HepG2 (cell line): ENCODE data around the gene P2RX6. TPM values are rescaled to one million over a fixed set of nuclear protein-coding genes. Genes with fewer than 3 reads are reported as not detected.

ENCODE experiments used
- MATR3 ChIP-seq: sonication (generic); formaldehyde crosslinking; IDR thresholded peaks from 2 replicates; pipeline ENCODE4 v1.4.0; 2020; ENCODE audit warnings: missing genetic modification reagents
- RXRA ChIP-seq: sonication (generic); formaldehyde crosslinking; IDR thresholded peaks from 2 replicates; pipeline ENCODE4 v1.5.1; 2020; ENCODE audit warnings: missing genetic modification reagents
- RXRB ChIP-seq: IDR thresholded peaks from 2 replicates; pipeline ENCODE4 v1.6.1; 2016; ENCODE audit warnings: borderline replicate concordance, missing genetic modification reagents, missing compliant biosample characterization
- SPEN ChIP-seq: sonication (generic); formaldehyde crosslinking; IDR thresholded peaks from 2 replicates; pipeline ENCODE4 v1.5.1; 2020; ENCODE audit warnings: low read depth, mild to moderate bottlenecking, missing genetic modification reagents
- TEAD2 ChIP-seq: sonication (generic); formaldehyde crosslinking; IDR thresholded peaks from 2 replicates; pipeline ENCODE4 v1.9.0; 2021; ENCODE audit warnings: missing genetic modification reagents
- TRIM24 ChIP-seq: sonication (generic); formaldehyde crosslinking; IDR thresholded peaks from 2 replicates; pipeline ENCODE4 v1.8.0; 2022; ENCODE audit warnings: mild to moderate bottlenecking, missing genetic modification reagents
- ZFP37 ChIP-seq: sonication (generic); formaldehyde crosslinking; IDR thresholded peaks from 2 replicates; pipeline ENCODE4 v1.4.0; 2020; ENCODE audit warnings: missing genetic modification reagents, borderline replicate concordance
- ZNF230 ChIP-seq: sonication (generic); formaldehyde crosslinking; IDR thresholded peaks from 2 replicates; pipeline ENCODE4 v1.4.0; 2020; ENCODE audit warnings: mild to moderate bottlenecking, missing genetic modification reagents
- ZNF281 ChIP-seq: sonication (generic); formaldehyde crosslinking; IDR thresholded peaks from 2 replicates; pipeline ENCODE4 v1.4.0; 2020; ENCODE audit warnings: missing genetic modification reagents, borderline replicate concordance
- ZNF343 ChIP-seq: sonication (generic); formaldehyde crosslinking; IDR thresholded peaks from 2 replicates; pipeline ENCODE4 v1.4.0; 2020; ENCODE audit warnings: mild to moderate bottlenecking, missing genetic modification reagents
- ZNF382 ChIP-seq: sonication (generic); formaldehyde crosslinking; IDR thresholded peaks from 2 replicates; pipeline ENCODE4 v1.5.0; 2020; ENCODE audit warnings: missing genetic modification reagents, mild to moderate bottlenecking, borderline replicate concordance
- ZNF558 ChIP-seq: sonication (generic); formaldehyde crosslinking; IDR thresholded peaks from 2 replicates; pipeline ENCODE4 v1.9.0; 2022; ENCODE audit warnings: mild to moderate bottlenecking, missing genetic modification reagents, borderline replicate concordance
- ZNF589 ChIP-seq: sonication (generic); formaldehyde crosslinking; conservative IDR thresholded peaks from 2 replicates; pipeline ENCODE4 v1.8.0; 2022; ENCODE audit warnings: mild to moderate bottlenecking, moderate library complexity, missing genetic modification reagents
- ZNF7 ChIP-seq: IDR thresholded peaks from 2 replicates; pipeline ENCODE4 v1.6.1; 2016; ENCODE audit warnings: missing biosample characterization, missing genetic modification reagents
- ZNF747 ChIP-seq: sonication (generic); formaldehyde crosslinking; IDR thresholded peaks from 2 replicates; pipeline ENCODE4 v1.8.1; 2023; ENCODE audit warnings: missing genetic modification reagents, mild to moderate bottlenecking, borderline replicate concordance
- ZNF883 ChIP-seq: sonication (generic); formaldehyde crosslinking; IDR thresholded peaks from 2 replicates; pipeline ENCODE4 v1.5.1; 2020; ENCODE audit warnings: mild to moderate bottlenecking, missing genetic modification reagents; ENCODE audit errors: not compliant biosample characterization
- polyA plus RNA-seq, 8 experiments: library from polyadenylated mRNA; depleted of rRNA in 3 of 8; stranded (reverse) in 7 of 8; unstranded in 1 of 8; fragments of >200 nt; fragmentation: Illumina TruSeq in 4 of 8; extraction: Trizol in 4 of 8; gene quantifications; 2 replicates each; pipeline versions ENCODE4 v1.2.1 to v1.2.3, GENCODE V29; 2011 to 2016; ENCODE audit warnings: low read depth in 4 of 8, missing spikeins in 1 of 8, mixed read lengths in 1 of 8; ENCODE audit not compliant: insufficient read depth in 1 of 8
- total RNA-seq, 5 experiments: library from RNA; depleted of rRNA; stranded (reverse); fragments of >200 nt; fragmentation: Illumina TruSeq; extraction: Trizol; gene quantifications; 2 replicates each; pipeline ENCODE4 v1.2.3, GENCODE V29; 2016; ENCODE audit warnings: low read depth in 1 of 5
- TF ChIP-seq, protein P1 (sequence below), 2 experiments: sonication (generic) in 1 of 2; formaldehyde crosslinking in 1 of 2; IDR thresholded peaks; 2 replicates each; pipeline versions ENCODE4 v1.4.0 to v1.6.1; 2018 to 2020; ENCODE audit warnings: missing genetic modification reagents in 2 of 2, borderline replicate concordance in 1 of 2, low read depth in 1 of 2, mild to moderate bottlenecking in 1 of 2, missing biosample characterization in 1 of 2
- TF ChIP-seq, protein P2 (sequence below): sonication (generic); formaldehyde crosslinking; IDR thresholded peaks from 2 replicates; pipeline ENCODE4 v1.4.0; 2020; ENCODE audit warnings: mild to moderate bottlenecking, missing genetic modification reagents
- TF ChIP-seq, protein P3 (sequence below): IDR thresholded peaks from 2 replicates; pipeline ENCODE4 v1.6.1; 2016; ENCODE audit warnings: mild to moderate bottlenecking
- TF ChIP-seq, protein P4 (sequence below): sonication (generic); formaldehyde crosslinking; IDR thresholded peaks from 2 replicates; pipeline ENCODE4 v1.5.1; 2020; ENCODE audit warnings: missing genetic modification reagents, mild to moderate bottlenecking, borderline replicate concordance

The P2RX6 gene
- total and polyA plus RNA-seq, 2 of the 13 experiments (the other 11 are each of a cell fraction or from before 2014, with no cell fraction given) = 0.04 to 0.12 TPM

DNA sequence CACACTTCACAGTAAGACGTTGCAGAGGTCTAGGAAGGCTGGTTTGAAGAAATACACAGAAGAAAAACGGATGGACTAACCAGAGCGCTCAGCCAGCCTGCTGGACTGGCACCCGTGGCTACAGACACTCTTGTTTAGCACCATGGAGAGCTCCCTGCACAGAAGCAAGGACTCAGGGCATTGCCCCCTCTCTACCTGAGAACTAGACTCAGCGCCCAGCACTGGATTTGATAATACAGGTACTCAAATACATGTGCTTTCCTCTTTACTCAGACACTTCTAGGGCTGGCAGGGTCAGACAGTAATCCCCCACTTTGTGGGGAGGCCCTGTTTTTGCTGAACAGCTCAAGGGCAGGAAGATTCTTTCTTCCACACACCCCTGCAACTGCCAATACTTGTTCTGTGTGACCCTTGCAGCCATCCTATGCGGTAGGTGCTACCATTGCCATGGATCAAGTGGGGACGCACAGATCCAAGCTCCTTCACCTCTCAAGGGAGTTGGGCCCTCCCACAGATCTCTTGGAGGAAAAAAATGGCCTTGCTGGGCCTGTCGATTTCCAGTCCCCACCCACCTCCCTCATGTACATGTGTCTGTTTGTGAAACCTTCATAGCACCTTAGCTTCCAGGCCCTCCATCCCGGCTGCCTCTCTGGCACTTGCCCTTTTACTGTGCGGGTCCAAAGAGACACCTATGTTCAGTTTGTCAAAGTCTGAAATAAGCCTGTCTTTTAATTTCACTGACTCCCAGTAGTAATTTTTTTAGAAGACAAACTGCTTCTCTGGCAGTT is 5.1 kb upstream of the P2RX6 start (continued):
- TF ChIP-seq ZNF747 (CRISPR knock-in tag) = no peak
- no peak for TF ChIP-seq ZNF382 (CRISPR knock-in tag)
- TF ChIP-seq, protein P1, sequence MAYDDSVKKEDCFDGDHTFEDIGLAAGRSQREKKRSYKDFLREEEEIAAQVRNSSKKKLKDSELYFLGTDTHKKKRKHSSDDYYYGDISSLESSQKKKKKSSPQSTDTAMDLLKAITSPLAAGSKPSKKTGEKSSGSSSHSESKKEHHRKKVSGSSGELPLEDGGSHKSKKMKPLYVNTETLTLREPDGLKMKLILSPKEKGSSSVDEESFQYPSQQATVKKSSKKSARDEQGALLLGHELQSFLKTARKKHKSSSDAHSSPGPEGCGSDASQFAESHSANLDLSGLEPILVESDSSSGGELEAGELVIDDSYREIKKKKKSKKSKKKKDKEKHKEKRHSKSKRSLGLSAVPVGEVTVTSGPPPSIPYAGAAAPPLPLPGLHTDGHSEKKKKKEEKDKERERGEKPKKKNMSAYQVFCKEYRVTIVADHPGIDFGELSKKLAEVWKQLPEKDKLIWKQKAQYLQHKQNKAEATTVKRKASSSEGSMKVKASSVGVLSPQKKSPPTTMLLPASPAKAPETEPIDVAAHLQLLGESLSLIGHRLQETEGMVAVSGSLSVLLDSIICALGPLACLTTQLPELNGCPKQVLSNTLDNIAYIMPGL (CRISPR knock-in tag; IDR thresholded peaks at IDR 0.05; ENCODE audit: borderline replicate concordance in 1 of 2, low read depth in 1 of 2) = peak in 1 of 2 experiments; percentile 70; a peak in 1 of 4 replicates
- TF ChIP-seq TEAD2 (CRISPR knock-in tag) = no peak
- TF ChIP-seq, protein P2, sequence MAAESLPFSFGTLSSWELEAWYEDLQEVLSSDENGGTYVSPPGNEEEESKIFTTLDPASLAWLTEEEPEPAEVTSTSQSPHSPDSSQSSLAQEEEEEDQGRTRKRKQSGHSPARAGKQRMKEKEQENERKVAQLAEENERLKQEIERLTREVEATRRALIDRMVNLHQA (CRISPR knock-in tag) = no peak
- 0 out of 2 replicates have a peak, but pooled peaks have one; percentile 49 for TF ChIP-seq ZNF7 (CRISPR knock-in tag)
- peak; percentile 58; the same call in 1 of the 2 replicates for TF ChIP-seq ZNF589 (CRISPR knock-in tag)
- TF ChIP-seq RXRA = peak; percentile 50; the same call in 1 of the 2 replicates
- TF ChIP-seq, protein P3, sequence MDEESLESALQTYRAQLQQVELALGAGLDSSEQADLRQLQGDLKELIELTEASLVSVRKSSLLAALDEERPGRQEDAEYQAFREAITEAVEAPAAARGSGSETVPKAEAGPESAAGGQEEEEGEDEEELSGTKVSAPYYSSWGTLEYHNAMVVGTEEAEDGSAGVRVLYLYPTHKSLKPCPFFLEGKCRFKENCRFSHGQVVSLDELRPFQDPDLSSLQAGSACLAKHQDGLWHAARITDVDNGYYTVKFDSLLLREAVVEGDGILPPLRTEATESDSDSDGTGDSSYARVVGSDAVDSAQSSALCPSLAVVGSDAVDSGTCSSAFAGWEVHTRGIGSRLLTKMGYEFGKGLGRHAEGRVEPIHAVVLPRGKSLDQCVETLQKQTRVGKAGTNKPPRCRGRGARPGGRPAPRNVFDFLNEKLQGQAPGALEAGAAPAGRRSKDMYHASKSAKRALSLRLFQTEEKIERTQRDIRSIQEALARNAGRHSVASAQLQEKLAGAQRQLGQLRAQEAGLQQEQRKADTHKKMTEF (CRISPR knock-in tag) = no peak
- peak; percentile 42; the same call in 1 of the 2 replicates for TF ChIP-seq ZNF558 (CRISPR knock-in tag)
- TF ChIP-seq, protein P4, sequence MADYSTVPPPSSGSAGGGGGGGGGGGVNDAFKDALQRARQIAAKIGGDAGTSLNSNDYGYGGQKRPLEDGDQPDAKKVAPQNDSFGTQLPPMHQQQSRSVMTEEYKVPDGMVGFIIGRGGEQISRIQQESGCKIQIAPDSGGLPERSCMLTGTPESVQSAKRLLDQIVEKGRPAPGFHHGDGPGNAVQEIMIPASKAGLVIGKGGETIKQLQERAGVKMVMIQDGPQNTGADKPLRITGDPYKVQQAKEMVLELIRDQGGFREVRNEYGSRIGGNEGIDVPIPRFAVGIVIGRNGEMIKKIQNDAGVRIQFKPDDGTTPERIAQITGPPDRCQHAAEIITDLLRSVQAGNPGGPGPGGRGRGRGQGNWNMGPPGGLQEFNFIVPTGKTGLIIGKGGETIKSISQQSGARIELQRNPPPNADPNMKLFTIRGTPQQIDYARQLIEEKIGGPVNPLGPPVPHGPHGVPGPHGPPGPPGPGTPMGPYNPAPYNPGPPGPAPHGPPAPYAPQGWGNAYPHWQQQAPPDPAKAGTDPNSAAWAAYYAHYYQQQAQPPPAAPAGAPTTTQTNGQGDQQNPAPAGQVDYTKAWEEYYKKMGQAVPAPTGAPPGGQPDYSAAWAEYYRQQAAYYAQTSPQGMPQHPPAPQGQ (CRISPR knock-in tag) = no peak
- peak; percentile 87 for TF ChIP-seq RXRB (CRISPR knock-in tag)
- 0 out of 2 replicates have a peak, but pooled peaks have one; percentile 58 for TF ChIP-seq ZNF281 (CRISPR knock-in tag)
- TF ChIP-seq ZFP37 (CRISPR knock-in tag) = peak; percentile 81; the same call in 1 of the 2 replicates
- TF ChIP-seq TRIM24 = no peak
- 0 out of 2 replicates have a peak, but pooled peaks have one; percentile 43 for TF ChIP-seq SPEN (CRISPR knock-in tag)
- TF ChIP-seq ZNF230 (CRISPR knock-in tag) = peak; percentile 64; the same call in 1 of the 2 replicates
- no peak for TF ChIP-seq MATR3 (CRISPR knock-in tag)
- TF ChIP-seq ZNF883 (CRISPR knock-in tag) = no peak
- no peak for TF ChIP-seq ZNF343 (CRISPR knock-in tag)
